AG09319 (cell line): ENCODE measurements around the gene MGAT4B.

Source experiments
- DNase-seq: peaks from one replicate; pipeline ENCODE4 v3.0.0-alpha.2; 2010; ENCODE audit warnings: low read depth; ENCODE audit errors: extremely low read depth
- TF ChIP-seq, protein P1 (sequence below): IDR thresholded peaks from 2 replicates; pipeline ENCODE4 v1.5.1; 2011; ENCODE audit warnings: low read depth, mild to moderate bottlenecking, inconsistent platforms, low read length, moderate library complexity

The MGAT4B gene

DNA sequence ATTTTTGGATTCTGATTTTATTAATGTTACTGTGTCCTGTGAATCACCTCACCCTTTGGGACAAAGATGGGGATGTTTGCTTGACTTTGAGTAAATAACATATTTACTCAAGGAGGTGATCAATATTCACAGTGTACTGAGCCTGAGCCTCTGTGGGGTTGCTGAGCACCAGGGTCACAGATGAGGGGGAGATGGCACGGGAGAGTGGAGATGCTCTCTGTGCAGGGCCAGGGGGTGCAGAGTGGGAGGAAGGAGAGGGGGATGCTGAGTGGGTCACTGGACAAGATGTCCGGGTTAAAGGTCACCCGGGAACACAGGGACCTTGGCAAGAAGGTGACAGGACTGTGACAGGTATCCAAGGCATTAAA, 18.1 kb upstream of the MGAT4B start:
- DNase-seq: no peak
- TF ChIP-seq, protein P1, sequence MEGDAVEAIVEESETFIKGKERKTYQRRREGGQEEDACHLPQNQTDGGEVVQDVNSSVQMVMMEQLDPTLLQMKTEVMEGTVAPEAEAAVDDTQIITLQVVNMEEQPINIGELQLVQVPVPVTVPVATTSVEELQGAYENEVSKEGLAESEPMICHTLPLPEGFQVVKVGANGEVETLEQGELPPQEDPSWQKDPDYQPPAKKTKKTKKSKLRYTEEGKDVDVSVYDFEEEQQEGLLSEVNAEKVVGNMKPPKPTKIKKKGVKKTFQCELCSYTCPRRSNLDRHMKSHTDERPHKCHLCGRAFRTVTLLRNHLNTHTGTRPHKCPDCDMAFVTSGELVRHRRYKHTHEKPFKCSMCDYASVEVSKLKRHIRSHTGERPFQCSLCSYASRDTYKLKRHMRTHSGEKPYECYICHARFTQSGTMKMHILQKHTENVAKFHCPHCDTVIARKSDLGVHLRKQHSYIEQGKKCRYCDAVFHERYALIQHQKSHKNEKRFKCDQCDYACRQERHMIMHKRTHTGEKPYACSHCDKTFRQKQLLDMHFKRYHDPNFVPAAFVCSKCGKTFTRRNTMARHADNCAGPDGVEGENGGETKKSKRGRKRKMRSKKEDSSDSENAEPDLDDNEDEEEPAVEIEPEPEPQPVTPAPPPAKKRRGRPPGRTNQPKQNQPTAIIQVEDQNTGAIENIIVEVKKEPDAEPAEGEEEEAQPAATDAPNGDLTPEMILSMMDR: no peak

DNA sequence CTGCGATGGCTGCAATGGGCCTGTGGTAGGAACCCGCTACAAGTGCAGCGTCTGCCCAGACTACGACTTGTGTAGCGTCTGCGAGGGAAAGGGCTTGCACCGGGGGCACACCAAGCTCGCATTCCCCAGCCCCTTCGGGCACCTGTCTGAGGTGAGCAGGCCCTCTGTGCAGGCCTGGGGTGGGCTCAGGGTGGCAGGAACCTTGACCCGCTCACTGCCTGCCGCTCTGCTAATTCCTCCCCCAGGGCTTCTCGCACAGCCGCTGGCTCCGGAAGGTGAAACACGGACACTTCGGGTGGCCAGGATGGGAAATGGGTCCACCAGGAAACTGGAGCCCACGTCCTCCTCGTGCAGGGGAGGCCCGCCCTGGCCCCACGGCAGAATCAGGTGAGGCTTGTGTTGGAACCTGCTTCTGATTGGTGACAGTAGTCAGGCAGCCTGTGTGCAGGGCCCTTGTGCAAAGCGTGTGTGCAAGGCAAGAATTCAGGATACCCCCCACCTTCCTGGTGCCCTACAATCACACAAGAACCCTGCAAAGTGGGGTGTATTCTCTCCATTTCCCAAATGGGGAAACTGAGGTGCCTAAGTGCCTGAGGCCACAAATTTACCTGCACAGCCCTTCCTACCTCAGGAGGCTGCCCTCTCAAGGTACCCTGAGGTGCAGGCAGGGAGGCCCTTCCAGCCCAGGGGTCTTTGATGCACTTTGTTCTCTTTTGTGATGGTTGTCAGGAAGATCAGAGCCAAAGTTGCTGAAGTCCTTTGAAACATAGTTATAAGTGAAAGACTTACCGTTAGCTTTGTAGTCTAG, 17.5 kb upstream of the MGAT4B start:
- DNase-seq: no peak

DNA sequence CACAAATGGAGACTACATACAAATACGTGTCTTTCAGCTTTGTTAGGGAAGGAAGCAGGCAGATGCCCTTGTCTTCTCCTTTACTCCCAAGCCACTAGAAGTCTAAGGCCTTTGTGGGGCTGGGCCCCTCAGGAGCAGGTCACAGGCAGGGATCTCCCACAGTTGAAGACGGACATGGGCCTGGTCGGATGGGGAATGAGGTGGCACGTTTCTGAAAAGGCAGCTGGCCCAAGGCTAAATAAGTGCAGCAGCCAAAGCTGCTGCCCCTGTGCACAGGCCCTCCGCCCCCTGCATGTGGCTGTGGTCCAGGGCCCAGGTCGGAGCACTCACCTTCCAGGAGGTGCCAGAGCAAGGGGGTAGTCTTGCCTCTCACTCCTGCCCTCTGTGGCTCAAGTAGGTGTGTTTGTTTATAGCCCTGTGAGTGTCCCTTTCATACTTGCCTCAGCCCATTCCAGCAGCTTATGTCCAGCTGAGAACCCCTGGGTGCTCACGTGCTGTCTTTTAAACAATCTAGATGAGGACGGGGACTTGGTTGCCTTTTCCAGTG, 15.9 kb upstream of the MGAT4B start:
- DNase-seq: no peak
- TF ChIP-seq, protein P1: no peak

More for the DNA sequence above, 17.5 kb upstream of the MGAT4B start:
- TF ChIP-seq, protein P1: no peak

DNA sequence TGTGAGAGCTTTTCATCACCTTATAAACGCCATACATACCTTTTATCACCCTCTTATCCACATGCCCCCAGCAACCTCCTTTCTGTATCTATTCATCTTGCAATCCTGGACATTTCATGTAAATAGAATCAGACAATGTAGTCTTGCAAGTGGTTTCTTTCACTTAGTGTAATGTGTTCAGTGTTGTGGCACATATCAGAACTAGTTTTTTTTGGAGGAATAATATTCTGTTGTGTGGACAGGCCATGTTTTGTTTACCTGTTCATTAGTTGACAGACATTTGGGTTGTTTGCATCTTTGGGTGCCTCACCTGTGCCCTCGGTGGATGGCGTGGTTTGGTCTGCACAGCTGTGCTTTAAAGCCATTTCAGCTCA, 15.4 kb upstream of the MGAT4B start:
- TF ChIP-seq, protein P1: no peak
- DNase-seq: no peak

DNA sequence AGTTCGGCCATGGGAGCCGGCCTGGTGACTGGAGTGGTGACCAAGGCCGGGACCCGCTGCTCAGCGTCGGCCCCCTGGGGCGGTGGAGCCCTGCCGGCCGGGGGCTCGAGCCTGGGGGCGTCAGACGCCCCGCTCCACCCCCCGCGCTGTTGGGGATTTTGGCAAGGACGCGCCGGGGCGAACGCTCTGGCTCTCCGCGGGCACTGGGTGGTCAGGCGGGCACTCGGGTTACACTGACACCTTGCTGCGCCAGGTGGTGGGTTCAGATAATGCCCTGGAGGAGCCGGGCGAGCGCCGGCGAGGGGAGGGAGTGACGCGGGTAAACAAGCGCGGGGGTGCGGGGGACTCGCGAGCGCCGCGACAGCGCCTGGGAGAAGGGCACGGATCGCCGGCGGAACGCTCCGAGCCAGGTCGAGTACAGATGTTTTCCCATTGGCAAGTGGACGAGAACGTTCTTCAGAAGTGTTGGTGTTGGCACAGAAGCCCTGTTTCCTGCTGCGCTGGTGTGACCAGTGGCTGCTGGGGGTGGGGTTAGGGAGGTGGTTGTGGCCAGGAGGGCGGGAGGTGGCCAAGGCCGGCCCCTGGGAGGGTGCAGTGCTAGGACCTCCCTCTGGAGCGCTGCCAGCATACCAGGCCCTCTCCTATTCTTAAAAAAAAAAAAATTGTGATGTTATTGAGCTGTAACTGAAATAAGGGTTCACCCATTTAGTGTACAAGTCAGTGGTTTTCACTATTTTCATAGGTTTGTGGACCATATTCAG, 14.8 kb upstream of the MGAT4B start:
- DNase-seq: peak; percentile 83
- TF ChIP-seq, protein P1: no peak

DNA sequence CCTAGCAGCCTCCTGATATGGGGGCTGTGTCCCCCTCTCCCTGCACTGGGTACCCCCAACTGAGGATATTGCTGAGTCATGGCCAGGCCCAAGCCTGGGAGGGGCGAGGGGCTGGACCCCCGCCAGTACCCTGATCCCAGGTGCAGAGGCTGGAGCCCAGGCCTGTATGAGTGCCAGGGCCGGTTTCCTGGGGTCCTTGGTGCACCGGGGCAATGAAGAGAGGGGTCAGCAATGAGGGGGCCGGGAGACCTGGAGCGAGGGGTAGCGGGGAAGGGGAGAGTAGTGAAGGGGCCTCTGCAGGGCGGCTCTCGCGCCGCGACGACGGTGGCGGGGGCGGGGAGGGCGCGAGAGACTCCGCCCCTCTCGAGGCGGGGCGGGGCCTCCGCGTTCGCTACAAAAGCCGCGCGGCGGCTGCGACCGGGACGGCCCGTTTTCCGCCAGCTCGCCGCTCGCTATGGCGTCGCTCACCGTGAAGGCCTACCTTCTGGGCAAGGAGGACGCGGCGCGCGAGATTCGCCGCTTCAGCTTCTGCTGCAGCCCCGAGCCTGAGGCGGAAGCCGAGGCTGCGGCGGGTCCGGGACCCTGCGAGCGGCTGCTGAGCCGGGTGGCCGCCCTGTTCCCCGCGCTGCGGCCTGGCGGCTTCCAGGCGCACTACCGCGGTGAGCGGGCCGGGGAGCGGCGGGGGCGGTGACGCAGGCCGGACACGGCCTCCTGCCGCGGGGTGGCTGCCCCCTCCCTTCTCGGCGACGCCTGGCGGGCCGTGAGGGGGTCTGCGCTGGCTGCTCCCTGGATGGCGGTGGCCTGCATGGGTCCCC, 14.0 kb upstream of the MGAT4B start, which contains the start of gene SQSTM1:
TSS of gene SQSTM1 (plus strand) at position 423 of the 815 bp plus-strand sequence. CDS start at position 455, 32 bp downstream.
- TF ChIP-seq, protein P1: no peak
- peak; percentile 62 for DNase-seq
